Esophagus muscularis mucosa (tissue), 4 donors: ENCODE data around the gene XRN1. TPM values are rescaled to one million over a fixed set of nuclear protein-coding genes. Genes with fewer than 3 reads are reported as not detected.

ENCODE experiments used
- DNase-seq: peaks from one replicate; pipeline ENCODE4 v3.0.0-alpha.2; 2017; ENCODE audit errors: extremely low spot score
- H3K27ac ChIP-seq, 4 donors: fragments of 200-600 bp; sonication (generic); replicated peaks in 1 of 4; 1 replicate in 3 of 4; 2 replicates in 1 of 4; pipeline ENCODE4 v1.5.1; 2016 to 2019; ENCODE audit warnings: mild to moderate bottlenecking in 1 of 4
- H3K27me3 ChIP-seq, 4 donors: fragments of 200-600 bp; sonication (generic); one replicate each; pipeline versions ENCODE4 v1.5.1 to v1.6.0; 2016 to 2019
- H3K36me3 ChIP-seq, 4 donors: fragments of 200-600 bp; sonication (generic); one replicate each; pipeline ENCODE4 v1.5.1; 2016 to 2019
- H3K4me1 ChIP-seq, 4 donors: fragments of 200-600 bp; sonication (generic); one replicate each; pipeline ENCODE4 v1.5.1; 2016 to 2019
- H3K4me3 ChIP-seq, 4 donors: fragments of 200-600 bp; sonication (generic); 1 replicate in 2 of 4; 2 replicates in 2 of 4; pipeline ENCODE4 v1.5.1; 2016 to 2019; ENCODE audit warnings: mild to moderate bottlenecking in 4 of 4, moderate library complexity in 1 of 4
- H3K9me3 ChIP-seq, 4 donors: fragments of 200-600 bp; sonication (generic); 1 replicate in 3 of 4; 2 replicates in 1 of 4; pipeline ENCODE4 v1.5.1; 2016 to 2019
- CTCF ChIP-seq, 3 experiments: fragments of 200-600 bp in 2 of 3; fragments of 450-650 bp in 1 of 3; sonication (generic) in 2 of 3; IDR thresholded peaks; one replicate each; pipeline ENCODE4 v1.5.1; 2017 to 2019; ENCODE audit warnings: antibody characterized with exemption in 3 of 3, mild to moderate bottlenecking in 2 of 3, moderate library complexity in 1 of 3
- EP300 ChIP-seq: sonication (generic); formaldehyde crosslinking; IDR thresholded peaks from one replicate; pipeline ENCODE4 v1.6.1; 2017; ENCODE audit warnings: antibody characterized with exemption
- POLR2A ChIP-seq: fragments of 450-650 bp; IDR thresholded peaks from one replicate; pipeline ENCODE4 v1.6.1; 2017; ENCODE audit warnings: antibody characterized with exemption, moderate library complexity, mild to moderate bottlenecking, low read depth
- POLR2AphosphoS5 ChIP-seq, 2 donors: sonication (generic); formaldehyde crosslinking; IDR thresholded peaks; one replicate each; pipeline ENCODE4 v1.6.1; 2017; ENCODE audit warnings: antibody characterized with exemption in 2 of 2
- WGBS: methylation state at CpG from one replicate; pipeline ENCODE4 v1.1.5; 2018; 5-methylcytosine and 5-hydroxymethylcytosine counted together
- intact Hi-C: fragments of 100-400 bp; cut with DNase I; formaldehyde crosslinking; loops from one replicate; pipeline ENCODE4 v1.15.1; 2023
- total RNA-seq, 4 donors: library from RNA; depleted of rRNA; stranded (reverse); fragments of >200 nt; gene quantifications; one replicate each; pipeline versions ENCODE4 v1.1.0 to v1.2.1, GENCODE V29; 2016

The XRN1 gene
- total RNA-seq, 4 donors from 2014 or later = 31.4 to 40.7 (median 34.9) TPM

- DNase-seq = no peak
- WGBS = 78% methylated on average over 3 of the region's 3 CpGs
- no peaks in the 10 kb centered on the region for H3K9me3 ChIP-seq
- TF ChIP-seq EP300 (no peak), POLR2A (no peak), CTCF (IDR thresholded peaks at IDR 0.05) (no peak), POLR2AphosphoS5 (IDR thresholded peaks at IDR 0.05) (no peak)
- no peaks in the 10 kb centered on the region for H3K36me3 ChIP-seq
- no peak overlapping the region for H3K27ac ChIP-seq
- peaks cover 0 to 3% (median 0%) of the 10 kb centered on the region in 4 donors for H3K4me1 ChIP-seq
- no peaks in the 10 kb centered on the region for H3K27me3 ChIP-seq
- no peak overlapping the region for H3K4me3 ChIP-seq
- intact Hi-C loops = no loop called here
These were observed 177.4 kb downstream of the XRN1 start for GRCh38 chr3:142270407-142270806.

- Histone ChIP-seq H3K27ac (no peak overlapping the region), H3K36me3 (no peaks in the 10 kb centered on the region), H3K9me3 (no peaks in the 10 kb centered on the region), H3K4me1 (no peaks in the 10 kb centered on the region), H3K4me3 (no peak overlapping the region), H3K27me3 (no peaks in the 10 kb centered on the region)
- intact Hi-C loops = no loop called here
- DNase-seq = no peak
- TF ChIP-seq POLR2AphosphoS5 (IDR thresholded peaks at IDR 0.05) = no peak
- TF ChIP-seq POLR2A = no peak
- TF ChIP-seq CTCF (IDR thresholded peaks at IDR 0.05) = no peak
- TF ChIP-seq EP300 = no peak
- WGBS = 55% methylated on average over 1 of the region's 1 CpG
These were observed 178.1 kb downstream of the XRN1 start for GRCh38 chr3:142269767-142270166.

- Histone ChIP-seq H3K9me3 (no peaks in the 10 kb centered on the region), H3K4me1 (no peaks in the 10 kb centered on the region), H3K27ac (no peak overlapping the region), H3K4me3 (no peak overlapping the region), H3K27me3 (no peaks in the 10 kb centered on the region), H3K36me3 (no peaks in the 10 kb centered on the region)
- no peak for DNase-seq
- 43% methylated on average over 4 of the region's 4 CpGs for WGBS
- TF ChIP-seq CTCF (IDR thresholded peaks at IDR 0.05) (no peak), POLR2AphosphoS5 (IDR thresholded peaks at IDR 0.05) (no peak), POLR2A (no peak), EP300 (no peak)
- intact Hi-C loops = no loop called here
These were observed 179.4 kb downstream of the XRN1 start for GRCh38 chr3:142268426-142268825.

GRCh38 chr3:142267269-142267668, 180.6 kb downstream of the XRN1 start:
- no peaks in the 10 kb centered on the region for H3K9me3 ChIP-seq
- intact Hi-C loops = no loop called here
- no peak overlapping the region for H3K27ac ChIP-seq
- no peak for TF ChIP-seq POLR2A
- no peak for TF ChIP-seq EP300
- TF ChIP-seq POLR2AphosphoS5 (IDR thresholded peaks at IDR 0.05) = no peak
- H3K4me1 ChIP-seq = no peaks in the 10 kb centered on the region
- no peaks in the 10 kb centered on the region for H3K36me3 ChIP-seq
- no peak for DNase-seq
- WGBS = 93% methylated on average over 2 of the region's 2 CpGs
- H3K27me3 ChIP-seq = no peaks in the 10 kb centered on the region
- H3K4me3 ChIP-seq = no peak overlapping the region

GRCh38 chr3:142263112-142263511, 184.7 kb downstream of the XRN1 start:
- no peaks in the 10 kb centered on the region for H3K27me3 ChIP-seq
- no peaks in the 10 kb centered on the region for H3K9me3 ChIP-seq
- H3K4me1 ChIP-seq = no peaks in the 10 kb centered on the region
- WGBS = 86% methylated on average over 2 of the region's 2 CpGs
- H3K4me3 ChIP-seq = no peak overlapping the region
- H3K27ac ChIP-seq = no peak overlapping the region
- intact Hi-C loops = no loop called here
- no peak for TF ChIP-seq CTCF (IDR thresholded peaks at IDR 0.05)
- no peak for TF ChIP-seq EP300
- TF ChIP-seq POLR2A = no peak
- no peak for TF ChIP-seq POLR2AphosphoS5 (IDR thresholded peaks at IDR 0.05)
- DNase-seq = no peak
- H3K36me3 ChIP-seq = no peaks in the 10 kb centered on the region
